Mucosa of rectum (tissue), 2 donors: ENCODE measurements around the gene KCNH2.

Source experiments
- H3K27ac ChIP-seq, 2 donors: one replicate each; pipeline ENCODE4 v1.7.0; 2013; ENCODE audit warnings: inconsistent platforms in 2 of 2, low read depth in 2 of 2, low read length in 2 of 2
- H3K27me3 ChIP-seq, 2 donors: one replicate each; pipeline ENCODE4 v1.7.0; 2013; ENCODE audit warnings: low read length in 2 of 2; ENCODE audit not compliant: control insufficient read depth in 2 of 2, insufficient read depth in 2 of 2
- H3K36me3 ChIP-seq, 2 donors: one replicate each; pipeline ENCODE4 v1.7.0; 2013; ENCODE audit warnings: low read length in 2 of 2; ENCODE audit not compliant: control insufficient read depth in 2 of 2, insufficient read depth in 2 of 2
- H3K4me1 ChIP-seq, 2 donors: one replicate each; pipeline ENCODE4 v1.7.0; 2013; ENCODE audit warnings: low read length in 2 of 2, mild to moderate bottlenecking in 1 of 2; ENCODE audit not compliant: control insufficient read depth in 2 of 2, insufficient read depth in 2 of 2
- H3K4me3 ChIP-seq, 2 donors: one replicate each; pipeline ENCODE4 v1.7.0; 2013; ENCODE audit warnings: low read length in 2 of 2
- H3K9ac ChIP-seq, 2 donors: one replicate each; pipeline ENCODE4 v1.7.0; 2013; ENCODE audit warnings: low read length in 2 of 2, low read depth in 1 of 2, mild to moderate bottlenecking in 1 of 2
- H3K9me3 ChIP-seq, 2 donors: one replicate each; pipeline ENCODE4 v1.7.0; 2013; ENCODE audit warnings: low read length in 2 of 2; ENCODE audit not compliant: control insufficient read depth in 2 of 2
- donor health status: healthy.
- donor health status: Normal muscosa, but diverticular disease.

KCNH2 gene

DNA sequence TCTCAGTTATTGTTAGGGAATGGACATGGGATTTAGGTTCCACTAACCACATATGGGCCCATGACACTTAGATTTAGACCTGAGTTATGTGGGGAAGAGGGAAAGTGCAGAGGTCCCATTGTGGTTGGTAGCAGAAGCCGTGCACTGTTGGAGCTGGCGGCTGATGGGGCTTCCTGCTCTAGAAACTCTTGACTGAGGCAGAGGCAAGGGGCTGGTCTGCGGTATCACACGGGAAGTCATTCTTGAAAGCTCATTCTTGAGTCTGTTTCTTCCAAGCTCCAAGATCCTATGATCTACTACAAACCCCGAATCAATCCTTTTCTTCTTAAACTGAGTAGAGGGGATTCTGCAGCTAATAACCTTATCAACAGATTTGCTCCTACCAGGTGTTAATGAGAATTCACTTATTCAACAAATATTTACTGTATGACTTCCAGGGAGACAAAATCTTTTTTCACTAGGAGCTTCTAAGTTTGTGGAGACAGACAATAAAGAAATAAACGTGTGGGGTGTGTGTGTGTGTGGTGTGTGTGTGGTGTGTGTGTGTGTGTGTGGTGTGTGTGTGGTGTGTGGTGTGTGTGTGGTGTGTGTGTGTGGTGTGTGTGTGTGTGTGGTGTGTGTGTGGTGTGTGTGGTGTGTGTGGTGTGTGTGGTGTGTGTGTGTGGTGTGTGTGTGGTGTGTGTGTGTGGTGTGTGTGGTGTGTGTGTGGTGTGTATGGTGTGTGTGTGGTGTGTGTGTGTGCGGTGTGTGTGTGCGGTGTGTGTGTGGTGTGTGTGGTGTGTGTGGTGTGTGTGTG, 68.7 kb downstream of the KCNH2 start:
- H3K4me3 ChIP-seq, result no peak overlapping the region
- H3K4me1 ChIP-seq, result peaks cover 2% of the 10 kb centered on the region in 2 donors
- H3K36me3 ChIP-seq, result no peaks in the 10 kb centered on the region
- peaks cover 0 to 4% of the 10 kb centered on the region in 2 donors for H3K27me3 ChIP-seq
- H3K9ac ChIP-seq, result no peak overlapping the region
- H3K9me3 ChIP-seq, result no peaks in the 10 kb centered on the region
- H3K27ac ChIP-seq, result no peak overlapping the region

DNA sequence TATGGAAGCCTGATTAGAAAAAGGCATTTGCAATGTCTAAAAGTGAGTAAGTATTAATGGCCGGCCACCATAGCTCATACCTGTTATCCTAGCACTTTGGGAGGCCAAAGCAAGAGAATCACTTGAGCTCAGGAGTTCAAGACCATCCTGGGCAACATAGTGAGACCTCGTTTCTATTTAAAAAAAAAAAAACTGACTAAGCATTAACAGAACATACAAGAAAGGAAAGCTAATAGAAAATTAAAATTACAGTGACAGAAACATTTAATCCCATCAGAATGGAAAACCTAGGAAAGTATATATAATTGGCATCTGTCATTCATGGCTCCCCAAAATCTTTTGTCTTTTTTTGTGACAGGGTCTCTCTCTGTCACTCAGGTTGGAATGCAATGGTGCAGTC, 69.9 kb downstream of the KCNH2 start:
- no peak overlapping the region for H3K27ac ChIP-seq
- H3K36me3 ChIP-seq, result no peaks in the 10 kb centered on the region
- H3K9me3 ChIP-seq, result no peaks in the 10 kb centered on the region
- no peak overlapping the region for H3K9ac ChIP-seq
- no peak overlapping the region for H3K4me3 ChIP-seq
- peaks cover 9 to 14% of the 10 kb centered on the region in 2 donors for H3K4me1 ChIP-seq
- peaks cover 0 to 4% of the 10 kb centered on the region in 2 donors for H3K27me3 ChIP-seq

DNA sequence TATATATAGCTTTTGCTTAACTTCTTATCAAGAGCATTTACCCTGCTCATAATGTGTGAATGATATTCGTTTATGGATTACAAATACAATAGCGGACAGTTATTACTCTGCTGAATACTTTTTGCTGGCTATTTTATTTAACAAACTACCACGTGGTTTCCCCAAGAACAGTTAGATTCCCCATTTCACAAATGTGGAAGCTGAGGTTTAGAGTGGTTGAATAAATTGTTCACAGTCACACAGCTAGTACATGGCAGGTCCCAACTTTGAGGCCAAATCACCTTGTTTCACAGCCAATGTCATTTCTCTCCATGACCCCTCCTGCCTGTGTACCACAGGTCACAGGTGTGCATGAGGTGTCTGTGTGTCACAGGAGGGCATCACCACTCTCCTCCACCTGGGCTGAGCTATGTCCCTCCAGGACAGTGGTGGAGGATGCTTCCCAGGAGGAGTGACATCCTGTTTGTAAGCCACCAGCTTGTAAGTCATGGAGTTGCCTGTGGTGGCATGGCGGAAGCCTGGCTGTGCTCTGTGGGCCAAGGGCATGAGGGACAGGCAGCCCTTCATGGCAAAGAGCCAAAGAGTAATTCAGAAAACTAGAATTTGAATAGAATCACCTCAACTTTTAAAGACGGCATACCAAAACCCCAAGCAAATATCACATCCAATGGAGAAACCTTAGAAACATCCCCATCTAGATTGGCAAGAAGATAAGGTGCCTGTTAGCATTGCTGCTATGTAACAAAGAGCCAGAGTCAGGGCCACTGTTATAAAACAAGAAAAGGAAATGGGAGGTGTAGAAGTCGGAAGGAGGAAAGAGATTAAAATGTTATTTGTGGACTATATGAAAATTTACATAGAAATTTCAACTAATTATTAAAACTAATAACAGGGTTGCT, 73.9 kb downstream of the KCNH2 start:
- Histone ChIP-seq H3K27me3 (peaks cover 0 to 3% of the 10 kb centered on the region in 2 donors), H3K9me3 (no peaks in the 10 kb centered on the region), H3K4me3 (no peak overlapping the region), H3K4me1 (peaks cover 32 to 42% of the 10 kb centered on the region in 2 donors), H3K36me3 (no peaks in the 10 kb centered on the region), H3K9ac (no peak overlapping the region), H3K27ac (peak overlapping the region in 1 of 2 donors; percentile 35)

DNA sequence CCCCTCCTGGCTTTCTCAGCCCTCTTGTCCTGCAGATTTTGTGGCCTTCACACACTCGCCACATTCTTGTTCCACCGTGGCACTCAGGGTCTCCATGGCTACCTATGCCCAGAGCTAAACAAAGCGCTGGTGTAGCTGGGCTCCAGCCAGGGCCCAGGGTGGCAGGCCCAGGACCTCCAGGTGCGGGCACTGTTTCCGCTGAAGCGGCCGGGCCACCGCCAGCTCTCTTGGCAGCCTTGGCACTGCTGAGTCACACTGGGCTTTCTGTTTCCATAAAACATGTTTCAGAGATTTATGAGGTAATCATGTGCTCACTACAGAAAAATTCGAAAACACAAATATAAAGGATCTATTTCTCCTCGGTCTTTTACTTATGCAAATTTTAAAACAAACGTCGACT, 74.5 kb downstream of the KCNH2 start:
- no peaks in the 10 kb centered on the region for H3K9me3 ChIP-seq

DNA sequence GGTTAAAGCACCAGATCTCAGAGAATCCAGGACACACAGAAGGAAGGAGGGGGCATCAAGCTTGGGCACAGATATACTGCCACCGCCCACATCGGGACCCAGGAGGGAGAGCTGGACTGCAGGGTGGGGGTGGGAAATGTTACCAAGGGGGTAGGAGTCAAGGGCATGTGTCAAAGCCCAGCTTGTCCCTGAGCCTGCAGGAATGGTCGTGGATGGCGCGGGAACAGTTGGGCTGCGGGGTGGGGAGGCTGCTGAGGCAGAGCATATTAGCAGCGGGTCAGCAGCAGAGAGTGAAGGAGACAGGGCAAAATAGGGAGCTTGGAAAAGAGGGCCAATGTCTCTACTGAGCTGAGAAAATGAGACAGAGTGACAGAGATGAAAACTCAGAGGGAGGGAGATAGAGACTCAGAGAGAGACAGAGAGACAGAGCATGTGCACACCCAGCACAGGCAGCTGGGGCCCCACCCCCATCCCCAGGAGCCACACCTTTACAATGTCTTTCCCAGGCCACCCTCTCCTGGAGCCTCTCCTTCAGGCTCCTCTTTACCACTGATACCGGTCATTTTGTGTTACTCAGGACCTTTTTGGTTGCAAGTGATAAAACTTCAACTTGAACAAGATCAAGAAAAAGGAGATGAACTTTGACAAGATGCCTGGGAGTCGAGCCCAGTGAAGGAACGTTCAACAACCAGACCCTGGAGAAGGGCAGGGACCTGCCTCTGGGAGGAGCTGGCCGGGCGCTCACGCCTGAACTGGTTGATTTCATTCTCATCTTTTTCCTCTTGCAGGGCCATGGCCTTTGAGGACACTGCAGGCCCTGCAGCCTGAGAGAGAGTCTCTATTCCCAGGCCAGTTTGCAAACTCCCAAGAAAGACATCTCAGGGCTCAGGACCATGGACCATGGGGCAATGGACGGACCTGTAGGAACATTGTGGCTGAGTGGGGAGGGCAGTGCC, 75.8 kb downstream of the KCNH2 start:
- H3K27ac ChIP-seq, result peak overlapping the region; percentile 77 to 86
- H3K9ac ChIP-seq, result peak overlapping the region; percentile 33 to 60
- H3K4me3 ChIP-seq, result peak overlapping the region in 1 of 2 donors; percentile 5
- no peaks in the 10 kb centered on the region for H3K36me3 ChIP-seq
- H3K4me1 ChIP-seq, result peaks cover 41 to 47% of the 10 kb centered on the region in 2 donors
- H3K27me3 ChIP-seq, result peaks cover 0 to 4% of the 10 kb centered on the region in 2 donors
- H3K9me3 ChIP-seq, result no peaks in the 10 kb centered on the region

More for the DNA sequence above, 74.5 kb downstream of the KCNH2 start:
- Histone ChIP-seq H3K4me3 (no peak overlapping the region), H3K9ac (peak overlapping the region in 1 of 2 donors; percentile 20), H3K36me3 (no peaks in the 10 kb centered on the region), H3K4me1 (peaks cover 38 to 43% of the 10 kb centered on the region in 2 donors), H3K27ac (peak overlapping the region; percentile 48 to 63), H3K27me3 (no peaks in the 10 kb centered on the region)

DNA sequence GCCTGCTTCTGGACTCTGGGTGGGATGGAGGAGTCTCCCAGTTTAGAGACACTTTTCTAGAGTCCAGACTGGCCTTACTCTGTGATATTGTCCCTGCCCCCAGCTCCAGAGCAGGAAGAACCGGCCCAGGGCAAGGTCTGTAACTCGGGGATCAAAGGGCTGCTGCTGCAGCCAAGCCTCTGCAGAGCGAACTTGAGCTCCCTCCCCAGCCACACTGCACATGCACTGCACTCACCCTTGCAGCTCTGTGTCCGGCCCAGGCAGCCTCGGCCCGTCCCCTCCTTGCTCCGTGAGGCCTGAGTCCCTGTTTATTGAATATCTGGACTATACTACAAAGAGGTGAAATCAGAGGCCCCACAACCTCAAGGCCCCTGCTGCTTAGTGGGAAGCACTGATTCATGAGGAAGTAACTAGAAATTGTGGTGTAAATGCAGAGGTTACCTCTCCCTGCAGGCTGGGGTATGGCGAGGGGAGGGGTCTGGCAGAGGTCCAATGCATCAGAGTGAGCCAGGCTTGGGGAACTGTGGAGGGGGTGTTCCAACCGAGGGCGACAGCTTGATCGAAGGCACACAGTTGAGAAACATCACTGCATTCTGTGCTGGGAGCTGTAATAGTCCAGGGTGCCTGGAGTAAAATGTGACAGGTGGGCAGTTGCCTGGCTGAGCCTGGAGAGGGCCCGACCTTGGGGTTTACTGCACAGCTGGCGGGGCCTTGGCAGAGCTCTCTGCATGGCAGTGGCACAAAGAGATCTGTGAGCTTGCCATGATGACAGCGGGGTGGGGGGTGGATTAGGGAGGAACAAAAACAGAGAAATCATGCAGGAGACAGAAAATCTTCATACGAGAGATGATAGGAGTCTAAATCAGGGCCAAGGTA, 76.7 kb downstream of the KCNH2 start:
- Histone ChIP-seq H3K27me3 (peaks cover 0 to 4% of the 10 kb centered on the region in 2 donors), H3K27ac (peak overlapping the region; percentile 77 to 86), H3K9ac (peak overlapping the region; percentile 33 to 60), H3K9me3 (no peaks in the 10 kb centered on the region), H3K4me3 (peak overlapping the region in 1 of 2 donors; percentile 48), H3K36me3 (no peaks in the 10 kb centered on the region), H3K4me1 (peaks cover 44 to 47% of the 10 kb centered on the region in 2 donors)

DNA sequence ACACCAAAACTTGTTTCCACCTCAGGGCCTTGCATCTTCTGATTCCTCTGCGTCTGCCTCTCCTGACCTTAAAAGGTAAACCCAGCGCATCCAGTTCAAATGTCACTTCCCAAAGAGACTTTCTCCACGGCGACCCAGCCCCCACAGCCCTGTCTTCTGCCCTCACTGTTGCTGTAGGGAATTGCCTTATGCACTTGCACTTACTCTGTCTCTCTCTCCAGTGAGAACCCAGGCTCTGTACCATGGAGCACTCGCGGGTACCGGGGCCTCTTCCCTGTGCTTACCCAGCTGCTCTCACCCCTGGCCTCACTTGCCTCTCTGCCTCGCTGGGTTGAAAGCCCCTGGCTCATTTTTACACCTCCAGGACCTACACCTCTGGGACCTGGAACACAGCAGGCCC, 77.4 kb downstream of the KCNH2 start:
- Histone ChIP-seq H3K27ac (peak overlapping the region; percentile 77 to 86), H3K36me3 (no peaks in the 10 kb centered on the region), H3K4me3 (no peak overlapping the region), H3K27me3 (peaks cover 0 to 4% of the 10 kb centered on the region in 2 donors), H3K4me1 (peaks cover 44 to 47% of the 10 kb centered on the region in 2 donors), H3K9me3 (no peaks in the 10 kb centered on the region), H3K9ac (peak overlapping the region; percentile 24 to 33)

DNA sequence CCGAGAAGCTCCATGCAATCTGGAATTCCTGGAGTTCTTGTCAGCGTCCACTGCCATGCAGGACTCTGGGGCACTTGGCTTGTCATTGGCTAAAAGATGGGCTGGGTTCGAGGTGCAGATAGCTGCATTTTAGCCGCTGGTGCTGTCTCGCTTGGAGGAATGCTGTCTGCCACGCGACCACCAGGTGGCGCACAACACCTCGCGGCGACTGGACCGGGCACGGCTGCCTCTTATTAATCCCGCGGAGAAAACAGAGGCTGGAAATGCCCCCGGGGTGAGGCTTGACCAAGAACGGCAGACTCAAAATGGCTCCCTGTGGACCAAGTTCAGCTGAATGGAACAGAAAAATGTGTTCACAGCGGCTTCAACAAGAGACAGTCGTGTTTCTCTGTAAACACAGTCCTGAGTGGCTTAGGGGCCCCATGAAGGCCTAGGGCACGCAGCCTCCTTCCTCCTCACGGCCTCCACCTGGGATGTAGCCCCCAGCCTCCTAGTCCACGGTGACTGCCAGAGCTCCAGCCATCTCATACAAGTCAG, 79.6 kb downstream of the KCNH2 start:
- Histone ChIP-seq H3K4me1 (peaks cover 36 to 38% of the 10 kb centered on the region in 2 donors), H3K4me3 (peak overlapping the region in 1 of 2 donors; percentile 9), H3K27me3 (peaks cover 0 to 4% of the 10 kb centered on the region in 2 donors), H3K27ac (peak overlapping the region in 1 of 2 donors; percentile 35), H3K9me3 (no peaks in the 10 kb centered on the region), H3K36me3 (no peaks in the 10 kb centered on the region), H3K9ac (no peak overlapping the region)
